ENCODE data around the gene NPRL2. TPM values are rescaled to one million over a fixed set of nuclear protein-coding genes. Genes with fewer than 3 reads are reported as not detected.
A peak's percentile ranks its signal among the peaks of the same experiment; 100 is the strongest.

Gene NPRL2
- total RNA-seq, 2 experiments from 2014 or later: 27.9 to 52.5 TPM

GRCh38 chr3:50345008-50345407 lies 5.6 kb downstream of the NPRL2 start:
- ChIA-PET POLR2A (interaction anchor here (0.6 kb wide), 1 partner anchor 337 kb away, joined by 3 read pairs; no protein-coding TSS in a partner anchor), CTCF (ENCODE audit: unreplicated experiment) (no interaction called here)
- H3K9me2 ChIP-seq (ENCODE audit: insufficient read depth, low read length): no peaks in the 10 kb centered on the region
- no peaks in the 10 kb centered on the region for H3K9me3 ChIP-seq (ENCODE audit: low read length)
- no peak for DNase-seq (ENCODE audit: low spot score)
- no TSS peak for BruUV-seq (replicated peaks)
- peaks cover 9% of the 10 kb centered on the region; the same call in 1 of the 2 replicates for H3K36me3 ChIP-seq (ENCODE audit: insufficient read depth, low read length)
- no peak overlapping the region for H2AFZ ChIP-seq (ENCODE audit: low read length)
- H3K4me2 ChIP-seq (ENCODE audit: low read length): peak overlapping the region; percentile 73
- no peak overlapping the region for H3K27ac ChIP-seq (ENCODE audit: low read depth, low read length, poor library complexity, severe bottlenecking)
- TF ChIP-seq EZH2phosphoT487 (IDR thresholded peaks at IDR 0.05; ENCODE audit: borderline replicate concordance, low read depth, low read length): no peak
- TF ChIP-seq, protein P1, sequence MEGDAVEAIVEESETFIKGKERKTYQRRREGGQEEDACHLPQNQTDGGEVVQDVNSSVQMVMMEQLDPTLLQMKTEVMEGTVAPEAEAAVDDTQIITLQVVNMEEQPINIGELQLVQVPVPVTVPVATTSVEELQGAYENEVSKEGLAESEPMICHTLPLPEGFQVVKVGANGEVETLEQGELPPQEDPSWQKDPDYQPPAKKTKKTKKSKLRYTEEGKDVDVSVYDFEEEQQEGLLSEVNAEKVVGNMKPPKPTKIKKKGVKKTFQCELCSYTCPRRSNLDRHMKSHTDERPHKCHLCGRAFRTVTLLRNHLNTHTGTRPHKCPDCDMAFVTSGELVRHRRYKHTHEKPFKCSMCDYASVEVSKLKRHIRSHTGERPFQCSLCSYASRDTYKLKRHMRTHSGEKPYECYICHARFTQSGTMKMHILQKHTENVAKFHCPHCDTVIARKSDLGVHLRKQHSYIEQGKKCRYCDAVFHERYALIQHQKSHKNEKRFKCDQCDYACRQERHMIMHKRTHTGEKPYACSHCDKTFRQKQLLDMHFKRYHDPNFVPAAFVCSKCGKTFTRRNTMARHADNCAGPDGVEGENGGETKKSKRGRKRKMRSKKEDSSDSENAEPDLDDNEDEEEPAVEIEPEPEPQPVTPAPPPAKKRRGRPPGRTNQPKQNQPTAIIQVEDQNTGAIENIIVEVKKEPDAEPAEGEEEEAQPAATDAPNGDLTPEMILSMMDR (conservative IDR thresholded peaks at IDR 0.05; ENCODE audit: low read length): no peak
- intact Hi-C loops (cut with micrococcal nuclease; ENCODE audit: unreplicated experiment): no loop called here
- H3K79me2 ChIP-seq (ENCODE audit: insufficient read depth, low read depth, low read length): peaks cover 7% of the 10 kb centered on the region; the same call in 1 of the 2 replicates
- H4K20me1 ChIP-seq (ENCODE audit: insufficient read depth, low read length): no peaks in the 10 kb centered on the region
- H3K4me3 ChIP-seq (ENCODE audit: low read depth, low read length, poor library complexity, severe bottlenecking): peak overlapping the region; percentile 47
- peaks cover 32% of the 10 kb centered on the region for H3K4me1 ChIP-seq (ENCODE audit: insufficient read depth, low read length, poor library complexity, severe bottlenecking)

DNA sequence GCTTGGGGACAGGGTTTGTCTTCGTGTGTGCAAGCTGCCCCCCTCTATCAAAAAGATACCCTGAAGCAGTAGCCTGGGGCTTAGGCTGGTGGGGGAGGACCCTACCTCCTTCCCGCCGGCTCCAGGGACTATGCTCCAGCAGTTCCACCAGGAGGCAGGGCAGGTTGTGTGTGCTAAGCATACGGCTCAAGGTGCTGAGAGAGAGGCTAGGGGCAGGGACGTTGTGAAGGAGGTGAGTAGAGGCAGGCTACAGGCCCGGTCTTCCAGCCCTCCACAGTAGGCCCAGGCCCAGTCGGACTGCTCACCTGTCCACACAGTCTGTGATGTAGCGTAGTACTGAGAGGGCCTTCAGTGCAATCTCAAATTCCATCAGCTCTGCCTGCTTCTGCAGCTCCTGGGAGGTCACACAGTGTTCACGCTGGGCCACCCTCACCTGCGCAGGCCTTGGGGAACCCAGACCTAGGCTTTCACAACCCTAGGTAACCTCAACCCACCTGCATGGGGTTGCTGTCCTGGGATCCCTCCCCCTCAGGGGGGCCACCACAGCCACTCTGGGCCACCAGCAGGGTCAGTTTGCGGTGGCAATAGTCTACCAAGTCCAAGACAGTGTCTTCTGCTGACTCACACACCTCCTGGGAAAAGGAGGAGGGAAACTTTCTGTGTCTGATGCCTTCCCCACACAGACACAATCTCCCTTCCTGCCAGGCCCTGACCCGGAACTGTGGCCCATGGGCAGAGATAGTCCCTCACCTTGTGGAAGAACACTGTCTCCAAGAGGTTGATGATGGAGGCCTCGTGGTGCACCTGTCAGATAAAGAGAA lies 7.6 kb downstream of the NPRL2 start:
- peaks cover 4% of the 10 kb centered on the region; the same call in 1 of the 2 replicates for H3K36me3 ChIP-seq (ENCODE audit: insufficient read depth, low read length)
- no peak overlapping the region for H2AFZ ChIP-seq (ENCODE audit: low read length)
- H3K27ac ChIP-seq (ENCODE audit: low read depth, low read length, poor library complexity, severe bottlenecking): no peak overlapping the region
- no peak for TF ChIP-seq EZH2phosphoT487 (IDR thresholded peaks at IDR 0.05; ENCODE audit: borderline replicate concordance, low read depth, low read length)
- TF ChIP-seq, protein P1 (conservative IDR thresholded peaks at IDR 0.05; ENCODE audit: low read length): no peak
- peaks cover 5% of the 10 kb centered on the region; the same call in 1 of the 2 replicates for H3K79me2 ChIP-seq (ENCODE audit: insufficient read depth, low read depth, low read length)
- no peaks in the 10 kb centered on the region for H3K9me3 ChIP-seq (ENCODE audit: low read length)
- no TSS peak for BruUV-seq (replicated peaks)
- intact Hi-C loops (cut with micrococcal nuclease; ENCODE audit: unreplicated experiment): no loop called here
- no peaks in the 10 kb centered on the region for H4K20me1 ChIP-seq (ENCODE audit: insufficient read depth, low read length)
- H3K4me2 ChIP-seq (ENCODE audit: low read length): no peak overlapping the region
- H3K9me2 ChIP-seq (ENCODE audit: insufficient read depth, low read length): no peaks in the 10 kb centered on the region
- H3K4me3 ChIP-seq (ENCODE audit: low read depth, low read length, poor library complexity, severe bottlenecking): no peak overlapping the region
- DNase-seq (ENCODE audit: low spot score): no peak
- H3K4me1 ChIP-seq (ENCODE audit: insufficient read depth, low read length, poor library complexity, severe bottlenecking): peaks cover 42% of the 10 kb centered on the region
- CTCF ChIA-PET (ENCODE audit: unreplicated experiment): no interaction called here
- POLR2A ChIA-PET: no interaction called here
